Transverse colon (tissue), 3 donors: ENCODE measurements around the gene KRTAP1-3.

Source experiments
- POLR2A ChIP-seq: fragments of 450-650 bp; IDR thresholded peaks from one replicate; pipeline ENCODE4 v1.6.1; 2016; ENCODE audit warnings: antibody characterized with exemption, mild to moderate bottlenecking, moderate library complexity
- TF ChIP-seq, protein P1 (sequence below), 5 experiments: fragments of 200-600 bp in 3 of 5; fragments of 450-650 bp in 2 of 5; sonication (generic) in 3 of 5; IDR thresholded peaks; 1 replicate in 2 of 5; 2 replicates in 3 of 5; pipeline ENCODE4 v1.5.1; 2016 to 2017; ENCODE audit warnings: antibody characterized with exemption in 5 of 5, inconsistent platforms in 3 of 5, mild to moderate bottlenecking in 2 of 5, moderate library complexity in 1 of 5

DNA sequence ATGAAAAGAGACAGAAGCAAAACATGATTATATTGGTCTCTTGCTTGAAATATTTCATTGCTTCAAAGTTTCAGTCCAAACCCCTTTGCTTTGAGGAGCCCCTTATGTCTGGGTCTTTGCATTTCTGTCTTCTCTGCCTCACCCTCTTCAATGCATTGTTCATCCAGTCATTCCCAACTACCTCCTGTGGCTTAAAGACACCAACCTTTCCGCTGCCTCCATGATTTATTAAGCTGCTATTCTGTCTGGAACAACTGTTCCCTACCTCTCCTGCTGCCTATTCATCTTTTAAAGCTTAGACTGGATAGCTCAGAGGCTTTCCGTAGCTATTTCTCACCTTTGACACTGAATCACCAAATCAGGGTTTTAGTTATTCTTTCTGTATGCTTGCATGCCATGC lies 37.3 kb downstream of the KRTAP1-3 start:
- no peak for TF ChIP-seq POLR2A
- TF ChIP-seq, protein P1, sequence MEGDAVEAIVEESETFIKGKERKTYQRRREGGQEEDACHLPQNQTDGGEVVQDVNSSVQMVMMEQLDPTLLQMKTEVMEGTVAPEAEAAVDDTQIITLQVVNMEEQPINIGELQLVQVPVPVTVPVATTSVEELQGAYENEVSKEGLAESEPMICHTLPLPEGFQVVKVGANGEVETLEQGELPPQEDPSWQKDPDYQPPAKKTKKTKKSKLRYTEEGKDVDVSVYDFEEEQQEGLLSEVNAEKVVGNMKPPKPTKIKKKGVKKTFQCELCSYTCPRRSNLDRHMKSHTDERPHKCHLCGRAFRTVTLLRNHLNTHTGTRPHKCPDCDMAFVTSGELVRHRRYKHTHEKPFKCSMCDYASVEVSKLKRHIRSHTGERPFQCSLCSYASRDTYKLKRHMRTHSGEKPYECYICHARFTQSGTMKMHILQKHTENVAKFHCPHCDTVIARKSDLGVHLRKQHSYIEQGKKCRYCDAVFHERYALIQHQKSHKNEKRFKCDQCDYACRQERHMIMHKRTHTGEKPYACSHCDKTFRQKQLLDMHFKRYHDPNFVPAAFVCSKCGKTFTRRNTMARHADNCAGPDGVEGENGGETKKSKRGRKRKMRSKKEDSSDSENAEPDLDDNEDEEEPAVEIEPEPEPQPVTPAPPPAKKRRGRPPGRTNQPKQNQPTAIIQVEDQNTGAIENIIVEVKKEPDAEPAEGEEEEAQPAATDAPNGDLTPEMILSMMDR (IDR thresholded peaks at IDR 0.05): no peak
